ENCODE results near the gene CNNM3.

The CNNM3 gene

GRCh38 chr2:96874198-96874831 is 58.2 kb downstream of the CNNM3 start:
- H3K27ac ChIP-seq (ENCODE audit: low read length), result no peak overlapping the region
- H3K9me3 ChIP-seq (ENCODE audit: control insufficient read depth, insufficient read depth, low read length), result no peaks in the 10 kb centered on the region
- H3K36me3 ChIP-seq (ENCODE audit: control insufficient read depth, insufficient read depth, low read length), result no peaks in the 10 kb centered on the region
- no peak overlapping the region for H3K4me3 ChIP-seq (ENCODE audit: low read length)
- peaks cover 12% of the 10 kb centered on the region for H3K4me1 ChIP-seq (ENCODE audit: control insufficient read depth, insufficient read depth, low read length)
- H3K27me3 ChIP-seq (ENCODE audit: control insufficient read depth, insufficient read depth, low read length), result no peaks in the 10 kb centered on the region
- DNase-seq (ENCODE audit: low read depth, low spot score), result no peak
- WGBS (ENCODE audit: insufficient coverage, insufficient read length), result no CpG with 5 or more reads among the region's 18 CpGs

GRCh38 chr2:96875498-96876268 is 59.6 kb downstream of the CNNM3 start:
- Histone ChIP-seq H3K27ac (ENCODE audit: low read length) (no peak overlapping the region), H3K4me3 (ENCODE audit: low read length) (no peak overlapping the region), H3K9me3 (ENCODE audit: control insufficient read depth, insufficient read depth, low read length) (no peaks in the 10 kb centered on the region), H3K36me3 (ENCODE audit: control insufficient read depth, insufficient read depth, low read length) (no peaks in the 10 kb centered on the region), H3K27me3 (ENCODE audit: control insufficient read depth, insufficient read depth, low read length) (no peaks in the 10 kb centered on the region), H3K4me1 (ENCODE audit: control insufficient read depth, insufficient read depth, low read length) (peaks cover 10% of the 10 kb centered on the region)
- DNase-seq (ENCODE audit: low read depth, low spot score), result no peak
- no CpG with 5 or more reads among the region's 14 CpGs for WGBS (ENCODE audit: insufficient coverage, insufficient read length)

GRCh38 chr2:96876269-96877041 is 60.4 kb downstream of the CNNM3 start:
- H3K9me3 ChIP-seq (ENCODE audit: control insufficient read depth, insufficient read depth, low read length), result no peaks in the 10 kb centered on the region
- H3K27ac ChIP-seq (ENCODE audit: low read length), result no peak overlapping the region
- no peak for DNase-seq (ENCODE audit: low read depth, low spot score)
- H3K4me1 ChIP-seq (ENCODE audit: control insufficient read depth, insufficient read depth, low read length), result peaks cover 12% of the 10 kb centered on the region
- H3K36me3 ChIP-seq (ENCODE audit: control insufficient read depth, insufficient read depth, low read length), result no peaks in the 10 kb centered on the region
- no peaks in the 10 kb centered on the region for H3K27me3 ChIP-seq (ENCODE audit: control insufficient read depth, insufficient read depth, low read length)
- H3K4me3 ChIP-seq (ENCODE audit: low read length), result no peak overlapping the region
- no CpG with 5 or more reads among the region's 16 CpGs for WGBS (ENCODE audit: insufficient coverage, insufficient read length)

- H3K4me1 ChIP-seq (ENCODE audit: control insufficient read depth, insufficient read depth, low read length), result peaks cover 16% of the 10 kb centered on the region
- H3K36me3 ChIP-seq (ENCODE audit: control insufficient read depth, insufficient read depth, low read length), result no peaks in the 10 kb centered on the region
- no peaks in the 10 kb centered on the region for H3K27me3 ChIP-seq (ENCODE audit: control insufficient read depth, insufficient read depth, low read length)
- no peak overlapping the region for H3K27ac ChIP-seq (ENCODE audit: low read length)
- DNase-seq (ENCODE audit: low read depth, low spot score), result no peak
- no peaks in the 10 kb centered on the region for H3K9me3 ChIP-seq (ENCODE audit: control insufficient read depth, insufficient read depth, low read length)
- no peak overlapping the region for H3K4me3 ChIP-seq (ENCODE audit: low read length)
- WGBS (ENCODE audit: insufficient coverage, insufficient read length), result no CpG with 5 or more reads among the region's 6 CpGs
Observed at GRCh38 chr2:96877042-96877451, 61.0 kb downstream of the CNNM3 start.

- no peak for DNase-seq (ENCODE audit: low read depth, low spot score)
- Histone ChIP-seq H3K9me3 (ENCODE audit: control insufficient read depth, insufficient read depth, low read length) (no peaks in the 10 kb centered on the region), H3K4me3 (ENCODE audit: low read length) (no peak overlapping the region), H3K27ac (ENCODE audit: low read length) (no peak overlapping the region), H3K36me3 (ENCODE audit: control insufficient read depth, insufficient read depth, low read length) (no peaks in the 10 kb centered on the region), H3K27me3 (ENCODE audit: control insufficient read depth, insufficient read depth, low read length) (no peaks in the 10 kb centered on the region), H3K4me1 (ENCODE audit: control insufficient read depth, insufficient read depth, low read length) (peaks cover 22% of the 10 kb centered on the region)
- no CpG with 5 or more reads among the region's 15 CpGs for WGBS (ENCODE audit: insufficient coverage, insufficient read length)
Observed at GRCh38 chr2:96877631-96878092, 61.6 kb downstream of the CNNM3 start.

- DNase-seq (ENCODE audit: low read depth, low spot score), result no peak
- no peak overlapping the region for H3K27ac ChIP-seq (ENCODE audit: low read length)
- H3K9me3 ChIP-seq (ENCODE audit: control insufficient read depth, insufficient read depth, low read length), result no peaks in the 10 kb centered on the region
- no CpG with 5 or more reads among the region's 7 CpGs for WGBS (ENCODE audit: insufficient coverage, insufficient read length)
- peaks cover 24% of the 10 kb centered on the region for H3K4me1 ChIP-seq (ENCODE audit: control insufficient read depth, insufficient read depth, low read length)
- H3K36me3 ChIP-seq (ENCODE audit: control insufficient read depth, insufficient read depth, low read length), result no peaks in the 10 kb centered on the region
- no peaks in the 10 kb centered on the region for H3K27me3 ChIP-seq (ENCODE audit: control insufficient read depth, insufficient read depth, low read length)
- H3K4me3 ChIP-seq (ENCODE audit: low read length), result no peak overlapping the region
Observed at GRCh38 chr2:96878171-96878570, 62.1 kb downstream of the CNNM3 start.

- Histone ChIP-seq H3K27me3 (ENCODE audit: control insufficient read depth, insufficient read depth, low read length) (no peaks in the 10 kb centered on the region), H3K36me3 (ENCODE audit: control insufficient read depth, insufficient read depth, low read length) (no peaks in the 10 kb centered on the region), H3K4me3 (ENCODE audit: low read length) (no peak overlapping the region), H3K27ac (ENCODE audit: low read length) (no peak overlapping the region), H3K4me1 (ENCODE audit: control insufficient read depth, insufficient read depth, low read length) (peaks cover 24% of the 10 kb centered on the region), H3K9me3 (ENCODE audit: control insufficient read depth, insufficient read depth, low read length) (no peaks in the 10 kb centered on the region)
- no peak for DNase-seq (ENCODE audit: low read depth, low spot score)
- WGBS (ENCODE audit: insufficient coverage, insufficient read length), result no CpG with 5 or more reads among the region's 22 CpGs
Observed at GRCh38 chr2:96878796-96879544, 62.9 kb downstream of the CNNM3 start.

GRCh38 chr2:96879545-96880040 is 63.5 kb downstream of the CNNM3 start:
- Histone ChIP-seq H3K27me3 (ENCODE audit: control insufficient read depth, insufficient read depth, low read length) (no peaks in the 10 kb centered on the region), H3K4me1 (ENCODE audit: control insufficient read depth, insufficient read depth, low read length) (peaks cover 24% of the 10 kb centered on the region), H3K27ac (ENCODE audit: low read length) (no peak overlapping the region), H3K4me3 (ENCODE audit: low read length) (no peak overlapping the region), H3K36me3 (ENCODE audit: control insufficient read depth, insufficient read depth, low read length) (no peaks in the 10 kb centered on the region), H3K9me3 (ENCODE audit: control insufficient read depth, insufficient read depth, low read length) (no peaks in the 10 kb centered on the region)
- DNase-seq (ENCODE audit: low read depth, low spot score), result no peak
- WGBS (ENCODE audit: insufficient coverage, insufficient read length), result no CpG with 5 or more reads among the region's 18 CpGs

- H3K4me3 ChIP-seq (ENCODE audit: low read length), result no peak overlapping the region
- no peak for DNase-seq (ENCODE audit: low read depth, low spot score)
- no CpG with 5 or more reads among the region's 6 CpGs for WGBS (ENCODE audit: insufficient coverage, insufficient read length)
- H3K4me1 ChIP-seq (ENCODE audit: control insufficient read depth, insufficient read depth, low read length), result peaks cover 22% of the 10 kb centered on the region
- no peaks in the 10 kb centered on the region for H3K36me3 ChIP-seq (ENCODE audit: control insufficient read depth, insufficient read depth, low read length)
- no peaks in the 10 kb centered on the region for H3K27me3 ChIP-seq (ENCODE audit: control insufficient read depth, insufficient read depth, low read length)
- no peak overlapping the region for H3K27ac ChIP-seq (ENCODE audit: low read length)
- H3K9me3 ChIP-seq (ENCODE audit: control insufficient read depth, insufficient read depth, low read length), result no peaks in the 10 kb centered on the region
Observed at GRCh38 chr2:96880891-96881273, 64.8 kb downstream of the CNNM3 start.
